ENCODE results near the gene ASCL2. TPM values are rescaled to one million over a fixed set of nuclear protein-coding genes. Genes with fewer than 3 reads are reported as not detected.
A peak's percentile ranks its signal among the peaks of the same experiment; 100 is the strongest.
"Not testable (repeated sequence)": the region's sequence is repeated elsewhere in the genome, so short reads cannot be mapped to it uniquely, and the experiment has no call there.

Gene ASCL2
- total and polyA plus RNA-seq, 2 donors from 2014 or later: 1.2 to 5.0 TPM

- no peak overlapping the region for H3K4me3 ChIP-seq (ENCODE audit: low read length in 3 of 3)
- FAIRE-seq (no peak), DNase-seq (peak in 3 of 5 donors; percentile 7 to 51 (median 16))
- H3K9ac ChIP-seq (ENCODE audit: low read length in 3 of 3): no peak overlapping the region
- TF ChIP-seq CTCF (IDR thresholded peaks at IDR 0.05; ENCODE audit: borderline replicate concordance, extremely low read depth, insufficient read depth): no peak
- H3K27ac ChIP-seq (ENCODE audit: low read depth in 2 of 2, low read length in 2 of 2): no peak overlapping the region
- intact Hi-C loops (cut with DNase I): no loop called here
- no peaks in the 10 kb centered on the region for H3K27me3 ChIP-seq (ENCODE audit: control insufficient read depth, insufficient read depth, low read length)
- H3K9me3 ChIP-seq (ENCODE audit: control insufficient read depth in 2 of 3, insufficient read depth in 1 of 3, low read length in 3 of 3): no peaks in the 10 kb centered on the region
- no peaks in the 10 kb centered on the region for H3K36me3 ChIP-seq (ENCODE audit: control insufficient read depth in 2 of 3, insufficient read depth in 3 of 3, low read length in 3 of 3)
- peaks cover 0 to 3% (median 2%) of the 10 kb centered on the region in 3 donors for H3K4me1 ChIP-seq (ENCODE audit: control insufficient read depth in 2 of 3, insufficient read depth in 2 of 3, low read depth in 1 of 3, low read length in 3 of 3)
Observed at GRCh38 chr11:2289859-2290258, 19.5 kb upstream of the ASCL2 start.

- H3K9ac ChIP-seq (ENCODE audit: low read length in 3 of 3): no peak overlapping the region
- no peak overlapping the region for H3K4me3 ChIP-seq (ENCODE audit: low read length in 3 of 3)
- no peak for TF ChIP-seq CTCF (IDR thresholded peaks at IDR 0.05; ENCODE audit: borderline replicate concordance, extremely low read depth, insufficient read depth)
- peak in 2 of 5 donors; percentile 21 to 32 for DNase-seq
- no peaks in the 10 kb centered on the region for H3K36me3 ChIP-seq (ENCODE audit: control insufficient read depth in 2 of 3, insufficient read depth in 3 of 3, low read length in 3 of 3)
- intact Hi-C loops (cut with DNase I): no loop called here
- H3K9me3 ChIP-seq (ENCODE audit: control insufficient read depth in 2 of 3, insufficient read depth in 1 of 3, low read length in 3 of 3): no peaks in the 10 kb centered on the region
- no peak for FAIRE-seq
- no peak overlapping the region for H3K27ac ChIP-seq (ENCODE audit: low read depth in 2 of 2, low read length in 2 of 2)
- no peaks in the 10 kb centered on the region for H3K27me3 ChIP-seq (ENCODE audit: control insufficient read depth, insufficient read depth, low read length)
- H3K4me1 ChIP-seq (ENCODE audit: control insufficient read depth in 2 of 3, insufficient read depth in 2 of 3, low read depth in 1 of 3, low read length in 3 of 3): peaks cover 0 to 3% (median 2%) of the 10 kb centered on the region in 3 donors
Observed at GRCh38 chr11:2289350-2289749, 19.0 kb upstream of the ASCL2 start.

GRCh38 chr11:2287091-2287490 is 16.7 kb upstream of the ASCL2 start:
- Histone ChIP-seq H3K36me3 (ENCODE audit: control insufficient read depth in 2 of 3, insufficient read depth in 3 of 3, low read length in 3 of 3) (no peaks in the 10 kb centered on the region), H3K27me3 (ENCODE audit: control insufficient read depth, insufficient read depth, low read length) (no peaks in the 10 kb centered on the region), H3K9me3 (ENCODE audit: control insufficient read depth in 2 of 3, insufficient read depth in 1 of 3, low read length in 3 of 3) (peaks cover 0 to 6% (median 0%) of the 10 kb centered on the region in 3 donors), H3K4me3 (ENCODE audit: low read length in 3 of 3) (no peak overlapping the region), H3K9ac (ENCODE audit: low read length in 3 of 3) (no peak overlapping the region), H3K27ac (ENCODE audit: low read depth in 2 of 2, low read length in 2 of 2) (peak overlapping the region in 1 of 2 donors; percentile 63), H3K4me1 (ENCODE audit: control insufficient read depth in 2 of 3, insufficient read depth in 2 of 3, low read depth in 1 of 3, low read length in 3 of 3) (peaks cover 0 to 3% (median 2%) of the 10 kb centered on the region in 3 donors)
- FAIRE-seq: no peak
- peak; percentile 22 to 79 (median 48) for DNase-seq
- intact Hi-C loops (cut with DNase I): no loop called here
- TF ChIP-seq CTCF (IDR thresholded peaks at IDR 0.05; ENCODE audit: borderline replicate concordance, extremely low read depth, insufficient read depth): no peak

GRCh38 chr11:2286350-2286749 is 16.0 kb upstream of the ASCL2 start:
- H3K27ac ChIP-seq (ENCODE audit: low read depth in 2 of 2, low read length in 2 of 2); FAIRE-seq; H3K27me3 ChIP-seq (ENCODE audit: control insufficient read depth, insufficient read depth, low read length); H3K9me3 ChIP-seq (ENCODE audit: control insufficient read depth in 2 of 3, insufficient read depth in 1 of 3, low read length in 3 of 3); H3K9ac ChIP-seq (ENCODE audit: low read length in 3 of 3); H3K36me3 ChIP-seq (ENCODE audit: control insufficient read depth in 2 of 3, insufficient read depth in 3 of 3, low read length in 3 of 3); H3K4me1 ChIP-seq (ENCODE audit: control insufficient read depth in 2 of 3, insufficient read depth in 2 of 3, low read depth in 1 of 3, low read length in 3 of 3); H3K4me3 ChIP-seq (ENCODE audit: low read length in 3 of 3); intact Hi-C loops (cut with DNase I): not testable (repeated sequence)
- peak in 2 of 5 donors; percentile 13 to 36 for DNase-seq
